Upper lobe of left lung (tissue), 4 donors: ENCODE results near the gene SCTR.

ENCODE experiments used
- EP300 ChIP-seq, 4 donors: sonication (generic); formaldehyde crosslinking; IDR thresholded peaks; one replicate each; pipeline ENCODE4 v1.5.1; 2017; ENCODE audit warnings: antibody characterized with exemption in 4 of 4, control low read depth in 2 of 4
- POLR2A ChIP-seq, 4 donors: fragments of 450-650 bp; IDR thresholded peaks; one replicate each; pipeline ENCODE4 v1.5.1; 2016 to 2017; ENCODE audit warnings: antibody characterized with exemption in 4 of 4, mild to moderate bottlenecking in 2 of 4
- POLR2AphosphoS5 ChIP-seq, 2 donors: sonication (generic); formaldehyde crosslinking; IDR thresholded peaks; one replicate each; pipeline ENCODE4 v1.5.1; 2017; ENCODE audit warnings: antibody characterized with exemption in 2 of 2
- TF ChIP-seq, protein P1 (sequence below), 6 experiments: fragments of 450-650 bp in 4 of 6; fragments of 200-600 bp in 2 of 6; sonication (generic) in 2 of 6; IDR thresholded peaks; one replicate each; pipeline ENCODE4 v1.5.1; 2016 to 2019; ENCODE audit warnings: antibody characterized with exemption in 6 of 6

DNA sequence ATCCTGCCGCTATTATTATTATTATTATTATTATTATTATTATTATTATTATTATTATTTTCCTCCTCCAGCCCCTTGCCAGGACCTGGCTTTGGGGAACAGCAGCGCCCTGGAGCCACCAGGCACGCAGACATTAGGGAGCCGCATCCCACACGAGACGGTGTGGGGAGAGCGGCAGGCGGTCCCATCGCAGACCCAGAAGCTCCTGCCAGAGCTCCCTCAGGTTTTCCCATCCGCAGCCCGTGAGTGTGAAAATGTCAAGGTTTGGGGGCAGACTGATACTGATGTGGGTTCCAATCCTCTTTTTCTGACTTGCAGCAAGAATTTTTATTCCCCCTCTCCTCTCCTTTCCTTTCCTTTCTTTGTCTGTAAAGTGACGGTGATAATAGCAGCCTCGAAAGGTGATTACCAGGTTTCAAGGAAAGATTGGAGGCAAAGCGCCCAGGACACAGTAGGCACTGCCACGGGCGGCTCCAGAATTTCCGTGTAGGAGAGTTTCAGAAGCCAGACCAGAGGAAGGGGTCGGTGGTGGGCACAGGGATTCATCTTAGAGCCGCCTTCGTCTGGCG is 816 bp downstream of the SCTR start:
- TF ChIP-seq POLR2A (IDR thresholded peaks at IDR 0.05) (no peak), POLR2AphosphoS5 (IDR thresholded peaks at IDR 0.05) (no peak), EP300 (IDR thresholded peaks at IDR 0.05) (no peak)
- TF ChIP-seq, protein P1, sequence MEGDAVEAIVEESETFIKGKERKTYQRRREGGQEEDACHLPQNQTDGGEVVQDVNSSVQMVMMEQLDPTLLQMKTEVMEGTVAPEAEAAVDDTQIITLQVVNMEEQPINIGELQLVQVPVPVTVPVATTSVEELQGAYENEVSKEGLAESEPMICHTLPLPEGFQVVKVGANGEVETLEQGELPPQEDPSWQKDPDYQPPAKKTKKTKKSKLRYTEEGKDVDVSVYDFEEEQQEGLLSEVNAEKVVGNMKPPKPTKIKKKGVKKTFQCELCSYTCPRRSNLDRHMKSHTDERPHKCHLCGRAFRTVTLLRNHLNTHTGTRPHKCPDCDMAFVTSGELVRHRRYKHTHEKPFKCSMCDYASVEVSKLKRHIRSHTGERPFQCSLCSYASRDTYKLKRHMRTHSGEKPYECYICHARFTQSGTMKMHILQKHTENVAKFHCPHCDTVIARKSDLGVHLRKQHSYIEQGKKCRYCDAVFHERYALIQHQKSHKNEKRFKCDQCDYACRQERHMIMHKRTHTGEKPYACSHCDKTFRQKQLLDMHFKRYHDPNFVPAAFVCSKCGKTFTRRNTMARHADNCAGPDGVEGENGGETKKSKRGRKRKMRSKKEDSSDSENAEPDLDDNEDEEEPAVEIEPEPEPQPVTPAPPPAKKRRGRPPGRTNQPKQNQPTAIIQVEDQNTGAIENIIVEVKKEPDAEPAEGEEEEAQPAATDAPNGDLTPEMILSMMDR (IDR thresholded peaks at IDR 0.05): no peak
